GM20000 (cell line): ENCODE measurements around the gene YTHDF2.
"Not testable (repeated sequence)": the region's sequence is repeated elsewhere in the genome, so short reads cannot be mapped to it uniquely, and the experiment has no call there.

Experiments
- DNase-seq: peaks from one replicate; pipeline ENCODE4 v3.0.0; 2012; ENCODE audit warnings: low spot score
- TF ChIP-seq, protein P1 (sequence below): IDR thresholded peaks from 2 replicates; pipeline ENCODE4 v1.5.1; 2012; ENCODE audit warnings: mild to moderate bottlenecking, control low read depth; ENCODE audit errors: extremely low read depth, missing control alignments

The YTHDF2 gene

GRCh38 chr1:28781305-28781704 is 44.6 kb downstream of the YTHDF2 start:
- TF ChIP-seq, protein P1, sequence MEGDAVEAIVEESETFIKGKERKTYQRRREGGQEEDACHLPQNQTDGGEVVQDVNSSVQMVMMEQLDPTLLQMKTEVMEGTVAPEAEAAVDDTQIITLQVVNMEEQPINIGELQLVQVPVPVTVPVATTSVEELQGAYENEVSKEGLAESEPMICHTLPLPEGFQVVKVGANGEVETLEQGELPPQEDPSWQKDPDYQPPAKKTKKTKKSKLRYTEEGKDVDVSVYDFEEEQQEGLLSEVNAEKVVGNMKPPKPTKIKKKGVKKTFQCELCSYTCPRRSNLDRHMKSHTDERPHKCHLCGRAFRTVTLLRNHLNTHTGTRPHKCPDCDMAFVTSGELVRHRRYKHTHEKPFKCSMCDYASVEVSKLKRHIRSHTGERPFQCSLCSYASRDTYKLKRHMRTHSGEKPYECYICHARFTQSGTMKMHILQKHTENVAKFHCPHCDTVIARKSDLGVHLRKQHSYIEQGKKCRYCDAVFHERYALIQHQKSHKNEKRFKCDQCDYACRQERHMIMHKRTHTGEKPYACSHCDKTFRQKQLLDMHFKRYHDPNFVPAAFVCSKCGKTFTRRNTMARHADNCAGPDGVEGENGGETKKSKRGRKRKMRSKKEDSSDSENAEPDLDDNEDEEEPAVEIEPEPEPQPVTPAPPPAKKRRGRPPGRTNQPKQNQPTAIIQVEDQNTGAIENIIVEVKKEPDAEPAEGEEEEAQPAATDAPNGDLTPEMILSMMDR = no peak
- DNase-seq = no peak

- TF ChIP-seq, protein P1 = no peak
These were observed 45.3 kb downstream of the YTHDF2 start for GRCh38 chr1:28782011-28782410.

DNA sequence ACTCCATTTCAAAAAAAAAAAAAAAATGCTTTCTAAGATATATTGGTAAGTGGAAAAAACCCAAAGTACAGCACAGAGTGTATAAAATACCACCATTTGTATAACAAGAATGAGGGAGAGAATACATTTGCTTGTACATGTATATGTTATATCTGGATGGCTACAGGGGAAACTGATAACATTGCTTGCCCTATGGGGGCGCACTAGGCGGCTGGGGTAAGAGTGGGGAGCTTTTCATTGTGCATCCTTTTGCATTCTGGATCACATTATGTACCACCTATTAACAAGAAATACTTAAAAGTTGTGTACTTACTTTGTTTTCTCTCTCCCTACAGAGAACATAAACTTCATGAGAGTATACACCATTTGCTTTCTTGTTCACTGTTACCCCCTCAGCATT is 46.6 kb downstream of the YTHDF2 start:
- DNase-seq = no peak
- TF ChIP-seq, protein P1 = peak; percentile 4

More at GRCh38 chr1:28782011-28782410, 45.3 kb downstream of the YTHDF2 start:
- DNase-seq = no peak

- DNase-seq = no peak
- TF ChIP-seq, protein P1 = no peak
These were observed 52.7 kb downstream of the YTHDF2 start for GRCh38 chr1:28789412-28789811.

DNA sequence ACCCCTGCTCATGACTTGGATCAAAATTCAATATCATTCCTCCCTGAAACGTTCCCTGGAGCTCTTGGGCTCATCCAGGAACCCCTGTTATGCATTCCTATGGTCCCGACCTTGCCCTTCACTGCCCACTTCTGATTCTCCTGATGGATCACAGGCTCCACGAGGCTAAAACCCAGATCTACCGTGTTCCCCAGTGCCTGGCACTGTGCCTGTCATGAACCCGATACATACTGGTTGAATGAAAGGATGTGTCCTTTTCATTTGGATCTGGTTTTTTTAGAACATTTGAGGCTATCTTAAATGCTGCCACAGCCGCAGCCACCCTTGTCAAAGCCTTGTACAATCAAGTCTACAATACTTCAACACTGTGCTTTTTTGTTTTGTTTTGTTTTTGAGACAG is 53.1 kb downstream of the YTHDF2 start:
- TF ChIP-seq, protein P1 = no peak
- DNase-seq = no peak

- DNase-seq = no peak
- TF ChIP-seq, protein P1 = no peak
These were observed 53.8 kb downstream of the YTHDF2 start for GRCh38 chr1:28790377-28791035.

DNA sequence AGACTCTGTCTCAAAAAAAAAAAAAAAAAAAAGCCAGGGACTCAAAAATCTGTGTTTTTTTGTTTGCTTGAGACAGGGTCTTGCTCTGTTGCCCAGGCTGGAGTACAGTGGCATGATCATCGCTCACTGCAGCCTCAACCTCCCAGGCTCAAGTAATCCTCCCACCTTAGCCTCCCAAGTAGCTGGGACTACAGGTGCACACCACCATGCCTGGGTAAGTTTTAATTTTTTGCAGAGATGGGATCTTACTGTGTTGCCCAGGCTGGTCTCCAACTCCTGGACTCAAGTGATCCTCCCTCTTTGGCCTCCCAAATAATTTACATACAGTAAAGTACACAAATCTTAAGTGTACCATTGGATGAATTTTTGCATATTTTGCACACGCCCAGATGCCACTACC is 55.2 kb downstream of the YTHDF2 start:
- DNase-seq = not testable (repeated sequence)

- no peak for DNase-seq
- TF ChIP-seq, protein P1 = no peak
These were observed 55.9 kb downstream of the YTHDF2 start for GRCh38 chr1:28792644-28793121.

- DNase-seq = not testable (repeated sequence)
These were observed 57.8 kb downstream of the YTHDF2 start for GRCh38 chr1:28794582-28794981.
